GM12878 (cell line): ENCODE results near the gene PHLDA2. TPM values are rescaled to one million over a fixed set of nuclear protein-coding genes. Genes with fewer than 3 reads are reported as not detected.

Experiments
- ATAC-seq: fragments of 200-7000 bp; cut with Tn5 transposase; 3 replicates; pipeline ENCODE4 v1.9.1; 2020; ENCODE audit warnings: mild to moderate bottlenecking, moderate library complexity
- BruUV-seq: library from RNA; stranded (reverse); fragments of 400-500 nt; replicated peaks from 2 replicates; lab custom pipeline; 2021; lab: Mats Ljungman, UMichigan
- CTCF ChIA-PET: fragments of 300-600 bp; sonication (Branson Sonifier 250); formaldehyde crosslinking; extraction: SDS; loops from one replicate; lab custom pipeline; 2021; ENCODE audit warnings: inconsistent platforms; lab: Yijun Ruan, JAX
- POLR2A ChIA-PET: fragments of 350-600 bp; formaldehyde crosslinking; extraction: SDS; loops from one replicate; lab custom pipeline; 2021; ENCODE audit warnings: inconsistent platforms; lab: Charles Lee
- RAD21 ChIA-PET: fragments of 300-600 bp; sonication (Branson Sonifier 250); formaldehyde crosslinking; loops from one replicate; lab custom pipeline; 2023; ENCODE audit warnings: antibody characterized with exemption; ENCODE audit not compliant: unreplicated experiment; lab: Charles Lee
- SMC1A ChIA-PET: fragments of 300-600 bp; sonication (Branson Sonifier 250); formaldehyde crosslinking; loops from one replicate; lab custom pipeline; 2023; ENCODE audit not compliant: unreplicated experiment, uncharacterized antibody; lab: Charles Lee
- DNase-seq: peaks from one replicate; pipeline ENCODE4 v3.0.0-alpha.2; 2011; ENCODE audit warnings: low read depth, low spot score
- FAIRE-seq: peaks from 3 replicates; lab custom pipeline; 2011; peaks lifted over from hg19 to GRCh38; lab: Jason Lieb, UNC
- H2AFZ ChIP-seq: 2 replicates; pipeline ENCODE4 v1.6.0; 2011; ENCODE audit warnings: low read depth, low read length, control low read depth; ENCODE audit not compliant: control insufficient read depth
- H3K27ac ChIP-seq: 2 replicates; pipeline ENCODE4 v1.5.1; 2011; ENCODE audit warnings: control low read depth; ENCODE audit not compliant: control insufficient read depth, insufficient read depth
- H3K27me3 ChIP-seq, 2 experiments: replicated peaks in 1 of 2; 2 replicates each; pipeline versions ENCODE4 v1.6.0 to v1.6.1; 2011; ENCODE audit warnings: low read length in 1 of 2; ENCODE audit not compliant: control insufficient read depth in 2 of 2, insufficient read depth in 2 of 2
- H3K36me3 ChIP-seq, 2 experiments: 2 replicates each; pipeline ENCODE4 v1.5.1; 2011; ENCODE audit warnings: low read length in 1 of 2; ENCODE audit not compliant: control insufficient read depth in 2 of 2, insufficient read depth in 2 of 2
- H3K4me1 ChIP-seq: 2 replicates; pipeline ENCODE4 v1.6.1; 2011; ENCODE audit warnings: mild to moderate bottlenecking, low read length, moderate library complexity, mixed read lengths; ENCODE audit not compliant: control insufficient read depth, insufficient read depth
- H3K4me2 ChIP-seq: 2 replicates; pipeline ENCODE4 v1.6.0; 2011; ENCODE audit warnings: control low read depth; ENCODE audit not compliant: control insufficient read depth, insufficient read depth
- H3K4me3 ChIP-seq: fragments of 200-600 bp; sonication (generic); 2 replicates; pipeline ENCODE4 v1.5.1; 2016
- H3K79me2 ChIP-seq: 2 replicates; pipeline ENCODE4 v1.6.0; 2011; ENCODE audit warnings: low read length; ENCODE audit not compliant: control insufficient read depth, insufficient read depth
- H3K9ac ChIP-seq: 2 replicates; pipeline ENCODE4 v1.8.0; 2011; ENCODE audit warnings: low read length, control low read depth, mixed read lengths; ENCODE audit not compliant: control insufficient read depth, insufficient read depth
- H3K9me3 ChIP-seq: replicated peaks from 3 replicates; pipeline ENCODE4 v1.5.1; 2011; ENCODE audit warnings: mild to moderate bottlenecking, low read length; ENCODE audit not compliant: control insufficient read depth, insufficient read depth
- H4K20me1 ChIP-seq: 2 replicates; pipeline ENCODE4 v1.6.0; 2011; ENCODE audit not compliant: control insufficient read depth, insufficient read depth
- CBX3 ChIP-seq: fragments of 200-600 bp; sonication (generic); IDR thresholded peaks from 2 replicates; pipeline ENCODE4 v1.6.1; 2016; ENCODE audit warnings: low read depth, borderline replicate concordance
- ETV6 ChIP-seq, 2 experiments: fragments of 450-650 bp in 1 of 2; IDR thresholded peaks in 1 of 2; conservative IDR thresholded peaks in 1 of 2; 2 replicates each; pipeline ENCODE4 v1.6.1; 2014; ENCODE audit warnings: antibody characterized with exemption in 1 of 2, borderline replicate concordance in 1 of 2, low read depth in 1 of 2, mild to moderate bottlenecking in 1 of 2, moderate library complexity in 1 of 2
- HCFC1 ChIP-seq: fragments of 150-350 bp; IDR thresholded peaks from 2 replicates; pipeline ENCODE4 v1.6.1; 2014; ENCODE audit warnings: low read length
- LARP7 ChIP-seq: fragments of 450-650 bp; IDR thresholded peaks from 2 replicates; pipeline ENCODE4 v1.6.1; 2017; ENCODE audit warnings: mild to moderate bottlenecking
- MTA3 ChIP-seq: IDR thresholded peaks from 2 replicates; pipeline ENCODE4 v1.6.1; 2012; ENCODE audit warnings: low read length, inconsistent platforms, borderline replicate concordance
- NFYA ChIP-seq: IDR thresholded peaks from 2 replicates; pipeline ENCODE4 v1.6.1; 2011; ENCODE audit warnings: low read depth, mild to moderate bottlenecking, low read length, improper control_type of control experiment, borderline replicate concordance
- NR2C1 ChIP-seq: fragments of 450-650 bp; IDR thresholded peaks from 2 replicates; pipeline ENCODE4 v1.6.1; 2017; ENCODE audit warnings: antibody characterized with exemption, mild to moderate bottlenecking, moderate library complexity
- RELA ChIP-seq: fragments of 450-650 bp; IDR thresholded peaks from 2 replicates; pipeline ENCODE4 v1.8.0; 2014; ENCODE audit warnings: borderline replicate concordance; ENCODE audit not compliant: partially characterized antibody
- RFX5 ChIP-seq: IDR thresholded peaks from 2 replicates; pipeline ENCODE4 v1.6.1; 2011; ENCODE audit warnings: low read depth, low read length, improper control_type of control experiment
- SREBF2 ChIP-seq: IDR thresholded peaks from 2 replicates; pipeline ENCODE4 v1.6.1; 2012; ENCODE audit warnings: mild to moderate bottlenecking, low read length
- ZZZ3 ChIP-seq: IDR thresholded peaks from 2 replicates; pipeline ENCODE4 v1.6.1; 2011; ENCODE audit warnings: low read depth; ENCODE audit not compliant: control insufficient read depth, insufficient read length
- WGBS: methylation state at CpG from one replicate; pipeline ENCODE4 v1.1.6; 2016; ENCODE audit warnings: low lambda C conversion rate; ENCODE audit not compliant: insufficient replicate concordance, insufficient coverage; ENCODE audit errors: missing lambda C conversion rate; 5-methylcytosine and 5-hydroxymethylcytosine counted together
- in situ Hi-C: fragments of 300-500 bp; cut with MboI; formaldehyde crosslinking; loops from 9 replicates; pipeline ENCODE4 v1.14.3; 2018; ENCODE audit warnings: mixed read lengths
- intact Hi-C: fragments of 100-400 bp; cut with micrococcal nuclease; formaldehyde crosslinking; loops from one replicate; pipeline ENCODE4 v1.14.2; 2022; ENCODE audit not compliant: unreplicated experiment
- polyA plus RNA-seq, 11 experiments: library from polyadenylated mRNA; depleted of rRNA in 4 of 11; unstranded in 6 of 11; stranded (reverse) in 5 of 11; fragments of >200 nt; fragmentation: Nextera tagmentation in 4 of 11; fragmentation: Illumina TruSeq in 1 of 11; extraction: Ambion mirVana in 4 of 11; extraction: Trizol in 1 of 11; gene quantifications; 1 replicate in 1 of 11; 2 replicates in 10 of 11; pipeline versions ENCODE4 v1.2.1 to v1.2.3, GENCODE V29; 2011 to 2016; ENCODE audit warnings: inconsistent platforms in 2 of 11, missing spikeins in 2 of 11, low read depth in 1 of 11
- total RNA-seq, 4 experiments: library from RNA; depleted of rRNA in 3 of 4; stranded (reverse); fragments of >200 nt in 3 of 4; fragmentation: Illumina TruSeq in 1 of 4; extraction: Trizol in 1 of 4; gene quantifications; 2 replicates each; pipeline versions ENCODE4 v1.2.1 to v1.2.3, GENCODE V29; 2013 to 2021
- TF ChIP-seq, protein P1 (sequence below), 3 experiments: IDR thresholded peaks in 2 of 3; conservative IDR thresholded peaks in 1 of 3; 2 replicates each; pipeline ENCODE4 v1.5.1; 2011; ENCODE audit warnings: low read depth in 3 of 3, low read length in 3 of 3, mild to moderate bottlenecking in 3 of 3, control low read depth in 2 of 3, moderate library complexity in 2 of 3, inconsistent platforms in 1 of 3, mixed read lengths in 1 of 3; ENCODE audit not compliant: control insufficient read depth in 2 of 3, insufficient read depth in 1 of 3; ENCODE audit errors: extremely low read depth in 1 of 3
- TF ChIP-seq, protein P2 (sequence below): IDR thresholded peaks from 2 replicates; pipeline ENCODE4 v1.6.1; 2012; ENCODE audit warnings: improper control_type of control experiment, low read depth, low read length; ENCODE audit not compliant: insufficient replicate concordance
- TF ChIP-seq, protein P3 (sequence below): fragments of 450-650 bp; IDR thresholded peaks from 2 replicates; pipeline ENCODE4 v1.6.1; 2017; ENCODE audit warnings: mild to moderate bottlenecking, low read depth, inconsistent platforms; ENCODE audit not compliant: poor library complexity, severe bottlenecking

The PHLDA2 gene
- total and polyA plus RNA-seq, 10 of the 15 experiments (the other 5 are each of a cell fraction or from before 2014, with no cell fraction given), result 0.15 to 0.49 (median 0.16) TPM; not detected in 7

DNA sequence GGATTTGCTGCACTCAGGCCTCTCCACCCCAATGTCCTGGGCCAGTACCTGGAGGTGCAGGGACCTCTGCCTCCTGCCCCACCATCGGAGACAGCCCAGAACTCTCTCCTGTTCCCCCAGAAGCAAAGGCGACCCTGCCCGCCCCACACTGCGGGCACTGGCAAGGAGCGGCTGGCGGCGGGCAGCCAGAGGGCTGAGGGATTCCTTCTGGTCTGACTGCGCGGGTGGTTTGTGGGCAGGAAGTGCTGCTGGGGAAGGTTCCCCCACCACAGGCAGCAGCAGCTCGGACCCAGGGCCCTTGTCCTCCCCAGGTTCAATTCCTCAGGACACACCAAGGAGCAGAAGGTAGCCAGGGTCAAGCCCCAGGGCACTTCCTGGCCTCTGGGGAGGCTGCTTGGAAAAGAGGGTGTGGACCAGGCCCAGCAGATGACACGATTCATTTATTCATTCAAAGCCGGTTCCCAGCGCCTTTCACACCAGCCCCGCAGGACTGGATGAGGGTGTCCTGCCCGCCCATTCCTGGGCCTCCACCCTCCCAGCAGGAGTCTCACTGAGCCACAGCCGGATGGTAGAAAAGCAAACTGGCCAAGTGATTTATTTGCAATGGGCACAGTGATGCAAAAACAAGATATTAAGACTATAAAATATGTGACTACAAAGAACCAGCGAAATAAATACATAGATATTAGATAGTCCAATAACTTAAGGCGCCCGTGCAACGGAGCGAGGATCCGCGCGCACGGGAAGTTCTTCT is 1.2 kb downstream of the PHLDA2 start:
- 6% methylated on average over 25 of the region's 25 CpGs for WGBS
- H3K27me3 ChIP-seq, result peaks cover 3 to 15% of the 10 kb centered on the region in 2 experiments
- TF ChIP-seq NFYA (no peak), HCFC1 (no peak), ZZZ3 (no peak), SREBF2 (no peak), RFX5 (no peak), CBX3 (no peak), RELA (no peak), ETV6 (conservative IDR thresholded peaks at IDR 0.05 in 1 of 2, IDR thresholded peaks at IDR 0.05 in 1 of 2; ENCODE audit: borderline replicate concordance in 1 of 2, low read depth in 1 of 2) (no peak), LARP7 (no peak), MTA3 (no peak), NR2C1 (no peak)
- TF ChIP-seq, protein P1, sequence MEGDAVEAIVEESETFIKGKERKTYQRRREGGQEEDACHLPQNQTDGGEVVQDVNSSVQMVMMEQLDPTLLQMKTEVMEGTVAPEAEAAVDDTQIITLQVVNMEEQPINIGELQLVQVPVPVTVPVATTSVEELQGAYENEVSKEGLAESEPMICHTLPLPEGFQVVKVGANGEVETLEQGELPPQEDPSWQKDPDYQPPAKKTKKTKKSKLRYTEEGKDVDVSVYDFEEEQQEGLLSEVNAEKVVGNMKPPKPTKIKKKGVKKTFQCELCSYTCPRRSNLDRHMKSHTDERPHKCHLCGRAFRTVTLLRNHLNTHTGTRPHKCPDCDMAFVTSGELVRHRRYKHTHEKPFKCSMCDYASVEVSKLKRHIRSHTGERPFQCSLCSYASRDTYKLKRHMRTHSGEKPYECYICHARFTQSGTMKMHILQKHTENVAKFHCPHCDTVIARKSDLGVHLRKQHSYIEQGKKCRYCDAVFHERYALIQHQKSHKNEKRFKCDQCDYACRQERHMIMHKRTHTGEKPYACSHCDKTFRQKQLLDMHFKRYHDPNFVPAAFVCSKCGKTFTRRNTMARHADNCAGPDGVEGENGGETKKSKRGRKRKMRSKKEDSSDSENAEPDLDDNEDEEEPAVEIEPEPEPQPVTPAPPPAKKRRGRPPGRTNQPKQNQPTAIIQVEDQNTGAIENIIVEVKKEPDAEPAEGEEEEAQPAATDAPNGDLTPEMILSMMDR (IDR thresholded peaks at IDR 0.05 in 2 of 3, conservative IDR thresholded peaks at IDR 0.05 in 1 of 3; ENCODE audit: control insufficient read depth in 2 of 3, extremely low read depth in 1 of 3, insufficient read depth in 1 of 3, low read depth in 3 of 3, low read length in 3 of 3), result no peak
- TF ChIP-seq, protein P2, sequence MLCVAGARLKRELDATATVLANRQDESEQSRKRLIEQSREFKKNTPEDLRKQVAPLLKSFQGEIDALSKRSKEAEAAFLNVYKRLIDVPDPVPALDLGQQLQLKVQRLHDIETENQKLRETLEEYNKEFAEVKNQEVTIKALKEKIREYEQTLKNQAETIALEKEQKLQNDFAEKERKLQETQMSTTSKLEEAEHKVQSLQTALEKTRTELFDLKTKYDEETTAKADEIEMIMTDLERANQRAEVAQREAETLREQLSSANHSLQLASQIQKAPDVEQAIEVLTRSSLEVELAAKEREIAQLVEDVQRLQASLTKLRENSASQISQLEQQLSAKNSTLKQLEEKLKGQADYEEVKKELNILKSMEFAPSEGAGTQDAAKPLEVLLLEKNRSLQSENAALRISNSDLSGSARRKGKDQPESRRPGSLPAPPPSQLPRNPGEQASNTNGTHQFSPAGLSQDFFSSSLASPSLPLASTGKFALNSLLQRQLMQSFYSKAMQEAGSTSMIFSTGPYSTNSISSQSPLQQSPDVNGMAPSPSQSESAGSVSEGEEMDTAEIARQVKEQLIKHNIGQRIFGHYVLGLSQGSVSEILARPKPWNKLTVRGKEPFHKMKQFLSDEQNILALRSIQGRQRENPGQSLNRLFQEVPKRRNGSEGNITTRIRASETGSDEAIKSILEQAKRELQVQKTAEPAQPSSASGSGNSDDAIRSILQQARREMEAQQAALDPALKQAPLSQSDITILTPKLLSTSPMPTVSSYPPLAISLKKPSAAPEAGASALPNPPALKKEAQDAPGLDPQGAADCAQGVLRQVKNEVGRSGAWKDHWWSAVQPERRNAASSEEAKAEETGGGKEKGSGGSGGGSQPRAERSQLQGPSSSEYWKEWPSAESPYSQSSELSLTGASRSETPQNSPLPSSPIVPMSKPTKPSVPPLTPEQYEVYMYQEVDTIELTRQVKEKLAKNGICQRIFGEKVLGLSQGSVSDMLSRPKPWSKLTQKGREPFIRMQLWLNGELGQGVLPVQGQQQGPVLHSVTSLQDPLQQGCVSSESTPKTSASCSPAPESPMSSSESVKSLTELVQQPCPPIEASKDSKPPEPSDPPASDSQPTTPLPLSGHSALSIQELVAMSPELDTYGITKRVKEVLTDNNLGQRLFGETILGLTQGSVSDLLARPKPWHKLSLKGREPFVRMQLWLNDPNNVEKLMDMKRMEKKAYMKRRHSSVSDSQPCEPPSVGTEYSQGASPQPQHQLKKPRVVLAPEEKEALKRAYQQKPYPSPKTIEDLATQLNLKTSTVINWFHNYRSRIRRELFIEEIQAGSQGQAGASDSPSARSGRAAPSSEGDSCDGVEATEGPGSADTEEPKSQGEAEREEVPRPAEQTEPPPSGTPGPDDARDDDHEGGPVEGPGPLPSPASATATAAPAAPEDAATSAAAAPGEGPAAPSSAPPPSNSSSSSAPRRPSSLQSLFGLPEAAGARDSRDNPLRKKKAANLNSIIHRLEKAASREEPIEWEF, result no peak
- TF ChIP-seq, protein P3, sequence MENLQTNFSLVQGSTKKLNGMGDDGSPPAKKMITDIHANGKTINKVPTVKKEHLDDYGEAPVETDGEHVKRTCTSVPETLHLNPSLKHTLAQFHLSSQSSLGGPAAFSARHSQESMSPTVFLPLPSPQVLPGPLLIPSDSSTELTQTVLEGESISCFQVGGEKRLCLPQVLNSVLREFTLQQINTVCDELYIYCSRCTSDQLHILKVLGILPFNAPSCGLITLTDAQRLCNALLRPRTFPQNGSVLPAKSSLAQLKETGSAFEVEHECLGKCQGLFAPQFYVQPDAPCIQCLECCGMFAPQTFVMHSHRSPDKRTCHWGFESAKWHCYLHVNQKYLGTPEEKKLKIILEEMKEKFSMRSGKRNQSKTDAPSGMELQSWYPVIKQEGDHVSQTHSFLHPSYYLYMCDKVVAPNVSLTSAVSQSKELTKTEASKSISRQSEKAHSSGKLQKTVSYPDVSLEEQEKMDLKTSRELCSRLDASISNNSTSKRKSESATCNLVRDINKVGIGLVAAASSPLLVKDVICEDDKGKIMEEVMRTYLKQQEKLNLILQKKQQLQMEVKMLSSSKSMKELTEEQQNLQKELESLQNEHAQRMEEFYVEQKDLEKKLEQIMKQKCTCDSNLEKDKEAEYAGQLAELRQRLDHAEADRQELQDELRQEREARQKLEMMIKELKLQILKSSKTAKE, result no peak
- CTCF ChIA-PET, result interaction anchor here (0.9 kb wide), 2 partner anchors 35 to 51 kb away, joined by 3 read pairs; no protein-coding TSS in a partner anchor
- intact Hi-C loops (no loop called here), in situ Hi-C loops (no loop called here)
- H3K9me3 ChIP-seq, result no peaks in the 10 kb centered on the region
- no peak for FAIRE-seq
- H3K27ac ChIP-seq, result no peak overlapping the region
- no peaks in the 10 kb centered on the region for H3K36me3 ChIP-seq
- RAD21 ChIA-PET, result no interaction called here
- no peak for DNase-seq
- ATAC-seq, result no peak
- no peak overlapping the region for H3K4me2 ChIP-seq
- H4K20me1 ChIP-seq, result no peaks in the 10 kb centered on the region
- POLR2A ChIA-PET, result interaction anchor here (0.6 kb wide), 1 partner anchor 7 kb away, joined by 3 read pairs; no protein-coding TSS in a partner anchor
- no TSS peak for BruUV-seq
- H3K9ac ChIP-seq, result no peak overlapping the region
- SMC1A ChIA-PET, result no interaction called here
- H3K4me3 ChIP-seq, result no peak overlapping the region
- no peaks in the 10 kb centered on the region for H3K79me2 ChIP-seq
- no peak overlapping the region for H2AFZ ChIP-seq
- H3K4me1 ChIP-seq, result peaks cover 15% of the 10 kb centered on the region
